Measurements from ENCODE around the gene IL1R2.

IL1R2 gene, protein sequence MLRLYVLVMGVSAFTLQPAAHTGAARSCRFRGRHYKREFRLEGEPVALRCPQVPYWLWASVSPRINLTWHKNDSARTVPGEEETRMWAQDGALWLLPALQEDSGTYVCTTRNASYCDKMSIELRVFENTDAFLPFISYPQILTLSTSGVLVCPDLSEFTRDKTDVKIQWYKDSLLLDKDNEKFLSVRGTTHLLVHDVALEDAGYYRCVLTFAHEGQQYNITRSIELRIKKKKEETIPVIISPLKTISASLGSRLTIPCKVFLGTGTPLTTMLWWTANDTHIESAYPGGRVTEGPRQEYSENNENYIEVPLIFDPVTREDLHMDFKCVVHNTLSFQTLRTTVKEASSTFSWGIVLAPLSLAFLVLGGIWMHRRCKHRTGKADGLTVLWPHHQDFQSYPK

DNA sequence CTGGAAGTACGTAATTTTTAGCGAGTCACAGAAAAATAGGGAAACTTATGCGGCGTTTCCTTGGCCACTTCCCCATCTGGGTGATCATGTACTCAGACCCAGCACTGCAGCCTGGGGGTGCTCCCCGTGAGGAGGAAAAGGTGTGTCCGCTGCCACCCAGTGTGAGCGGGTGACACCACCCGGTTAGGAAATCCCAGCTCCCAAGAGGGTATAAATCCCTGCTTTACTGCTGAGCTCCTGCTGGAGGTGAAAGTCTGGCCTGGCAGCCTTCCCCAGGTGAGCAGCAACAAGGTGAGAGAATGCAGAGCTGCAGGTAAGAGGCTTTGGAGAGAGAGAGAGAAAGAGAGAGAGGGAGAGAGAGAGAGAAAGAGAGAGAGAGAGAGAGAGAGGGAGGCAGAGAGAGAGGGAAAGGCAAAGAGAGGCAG is at the start of gene IL1R2:
IL1R2 (plus strand) TSS at position 240 of the 425 bp plus-strand sequence. CDS start 16,616 bp downstream, outside the sequence.
- DNase-seq (ENCODE audit: low spot score), result no peak

DNA sequence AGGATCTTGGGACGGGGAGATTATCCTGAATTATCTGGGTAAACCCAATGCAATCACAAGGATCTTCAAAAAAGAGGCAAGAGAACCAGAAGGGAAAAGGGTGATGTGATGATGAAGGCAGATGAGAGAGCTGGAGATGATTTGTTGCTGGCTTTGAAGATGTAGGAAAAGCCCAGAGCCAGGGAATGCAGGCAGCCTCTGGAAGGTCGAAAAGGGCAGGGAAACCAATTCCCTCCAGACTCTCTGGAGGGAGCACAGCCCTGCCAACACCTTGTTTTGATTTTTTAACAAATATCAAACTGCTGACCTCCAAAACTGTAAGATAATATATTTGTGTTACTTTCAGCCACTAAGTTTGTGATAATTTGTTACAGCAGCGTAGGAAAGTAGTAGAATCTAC is 48.9 kb upstream of the IL1R2 start:
- DNase-seq (ENCODE audit: low spot score), result no peak

DNA sequence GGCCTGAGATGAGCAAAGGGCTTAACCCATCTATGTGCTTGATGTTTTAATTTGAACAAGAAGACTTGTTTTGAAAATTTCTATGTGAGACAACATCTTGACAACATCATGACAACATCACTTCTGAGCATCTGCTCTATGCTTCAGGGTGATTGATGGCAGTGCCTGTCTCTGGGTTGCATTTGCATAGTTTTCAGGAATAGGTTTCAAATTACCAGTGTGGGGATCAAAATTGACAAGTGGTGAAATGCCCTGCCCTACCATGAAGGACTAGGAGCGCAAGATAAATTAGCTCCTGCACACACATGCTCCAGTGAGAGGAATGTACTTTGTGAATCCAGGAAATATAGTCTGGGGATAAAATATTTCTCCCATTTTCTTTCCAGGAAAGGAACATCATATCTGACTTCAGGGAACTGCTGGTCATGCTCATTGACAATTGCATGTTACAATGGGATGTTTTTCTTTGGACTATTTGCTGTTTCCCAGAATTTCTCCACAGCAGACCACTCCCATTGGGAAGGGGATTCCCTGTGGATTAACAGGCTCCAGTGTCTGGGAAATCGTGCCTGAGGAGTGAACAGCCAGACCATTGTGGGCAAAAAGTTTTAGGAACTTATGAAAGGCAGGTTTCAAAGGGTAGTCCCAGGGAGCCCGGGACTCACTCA is 45.3 kb upstream of the IL1R2 start:
- DNase-seq (ENCODE audit: low spot score), result no peak

DNA sequence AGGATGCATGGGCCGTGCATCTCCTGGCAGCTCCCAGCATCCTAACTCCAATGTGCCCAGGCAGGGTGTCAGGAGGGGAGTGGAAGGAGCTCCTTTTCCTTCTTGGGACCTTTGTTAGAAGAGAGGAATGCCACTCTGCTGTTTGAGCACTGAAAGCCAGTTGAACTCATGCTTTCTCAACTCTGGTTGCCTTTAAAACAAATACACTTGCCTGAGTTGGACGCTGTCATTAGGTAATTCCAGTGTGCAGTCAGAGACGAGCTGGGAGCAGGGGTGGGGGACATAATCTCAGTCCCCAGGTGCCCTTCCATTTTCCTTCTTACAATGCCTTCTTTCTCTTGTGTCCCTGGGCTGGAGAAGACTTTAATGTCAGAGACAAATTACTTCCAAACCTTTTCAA is 44.4 kb upstream of the IL1R2 start:
- DNase-seq (ENCODE audit: low spot score), result no peak

DNA sequence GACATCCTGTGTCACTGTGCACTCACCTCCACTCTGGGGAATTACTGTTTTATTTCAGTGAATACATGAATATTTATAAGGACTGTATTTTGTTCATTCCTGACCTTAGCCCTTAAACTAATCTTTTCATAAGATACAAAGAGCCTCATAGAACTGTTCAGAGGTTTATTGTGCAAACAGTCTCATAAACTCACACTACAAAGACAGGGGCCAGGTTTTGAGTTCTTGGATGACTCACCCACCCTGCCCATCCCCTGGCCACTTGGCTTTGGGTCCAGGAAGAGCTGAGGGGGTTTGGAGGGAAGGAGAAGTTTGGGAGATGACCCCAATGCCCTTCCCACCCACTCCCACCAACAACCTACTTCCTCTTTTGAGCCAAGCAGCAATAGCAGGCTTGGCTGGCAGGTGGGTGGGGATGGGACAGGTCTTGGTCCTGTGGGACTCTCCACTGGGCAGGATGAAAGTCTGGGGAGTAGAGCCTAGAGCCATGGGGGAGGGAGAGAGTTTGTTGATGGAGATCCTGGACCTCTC is 43.1 kb upstream of the IL1R2 start:
- DNase-seq (ENCODE audit: low spot score), result no peak

DNA sequence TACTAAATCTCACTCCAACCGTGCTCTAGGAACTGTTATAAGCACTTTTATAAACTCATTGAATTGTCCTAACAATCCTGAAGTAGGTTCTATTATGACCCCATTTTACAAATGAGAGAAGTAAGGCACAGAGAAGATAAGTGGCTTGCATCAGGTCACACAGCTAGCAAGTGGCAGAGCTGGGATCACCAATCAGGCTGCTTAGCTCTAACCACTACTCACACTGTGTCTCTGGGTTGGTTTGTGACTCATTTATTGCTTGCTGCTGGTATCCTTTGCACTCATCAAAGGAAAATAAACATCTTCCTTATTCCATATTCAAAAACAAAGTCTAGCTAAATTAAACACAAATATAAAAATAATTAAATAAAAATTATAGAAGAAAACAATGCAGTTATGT is 42.5 kb upstream of the IL1R2 start:
- DNase-seq (ENCODE audit: low spot score), result peak; percentile 12

DNA sequence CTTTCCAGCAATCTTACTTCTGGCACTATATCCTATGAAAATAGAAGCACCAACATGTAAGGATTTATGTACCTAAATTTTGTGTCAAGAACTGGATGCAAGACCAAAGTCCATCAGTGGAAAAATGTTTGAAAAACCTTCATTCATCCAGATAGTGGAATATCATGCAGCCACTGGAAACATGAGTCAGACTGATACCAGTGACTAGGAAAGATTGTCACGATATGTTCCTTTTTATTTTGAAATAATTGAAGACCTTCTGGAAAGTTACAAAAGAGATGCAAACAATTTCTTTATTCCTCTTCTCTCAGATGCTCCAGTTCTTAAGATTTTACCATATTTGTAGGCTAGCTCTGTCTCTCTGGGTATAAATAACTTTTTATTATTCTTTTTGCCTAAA is 40.5 kb upstream of the IL1R2 start:
- no peak for DNase-seq (ENCODE audit: low spot score)

DNA sequence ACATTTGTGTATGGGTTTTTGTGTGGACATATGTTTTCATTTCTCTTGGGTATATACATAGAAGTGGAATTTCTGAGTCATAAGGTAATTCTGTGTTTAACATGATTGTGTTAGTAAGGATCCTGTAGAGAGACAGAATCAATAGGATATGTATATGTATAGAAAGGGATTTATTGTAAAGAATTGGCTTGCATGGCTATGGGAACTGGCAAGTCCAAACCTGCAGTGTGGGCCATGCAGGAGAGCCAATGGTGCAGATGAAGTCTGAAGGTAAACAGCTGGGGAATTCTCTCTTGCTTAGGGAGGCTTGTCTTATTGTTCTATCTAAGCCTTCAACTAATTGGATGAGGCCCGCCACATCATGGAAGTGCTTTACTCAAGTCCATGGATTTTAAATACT is 39.2 kb upstream of the IL1R2 start:
- no peak for DNase-seq (ENCODE audit: low spot score)

DNA sequence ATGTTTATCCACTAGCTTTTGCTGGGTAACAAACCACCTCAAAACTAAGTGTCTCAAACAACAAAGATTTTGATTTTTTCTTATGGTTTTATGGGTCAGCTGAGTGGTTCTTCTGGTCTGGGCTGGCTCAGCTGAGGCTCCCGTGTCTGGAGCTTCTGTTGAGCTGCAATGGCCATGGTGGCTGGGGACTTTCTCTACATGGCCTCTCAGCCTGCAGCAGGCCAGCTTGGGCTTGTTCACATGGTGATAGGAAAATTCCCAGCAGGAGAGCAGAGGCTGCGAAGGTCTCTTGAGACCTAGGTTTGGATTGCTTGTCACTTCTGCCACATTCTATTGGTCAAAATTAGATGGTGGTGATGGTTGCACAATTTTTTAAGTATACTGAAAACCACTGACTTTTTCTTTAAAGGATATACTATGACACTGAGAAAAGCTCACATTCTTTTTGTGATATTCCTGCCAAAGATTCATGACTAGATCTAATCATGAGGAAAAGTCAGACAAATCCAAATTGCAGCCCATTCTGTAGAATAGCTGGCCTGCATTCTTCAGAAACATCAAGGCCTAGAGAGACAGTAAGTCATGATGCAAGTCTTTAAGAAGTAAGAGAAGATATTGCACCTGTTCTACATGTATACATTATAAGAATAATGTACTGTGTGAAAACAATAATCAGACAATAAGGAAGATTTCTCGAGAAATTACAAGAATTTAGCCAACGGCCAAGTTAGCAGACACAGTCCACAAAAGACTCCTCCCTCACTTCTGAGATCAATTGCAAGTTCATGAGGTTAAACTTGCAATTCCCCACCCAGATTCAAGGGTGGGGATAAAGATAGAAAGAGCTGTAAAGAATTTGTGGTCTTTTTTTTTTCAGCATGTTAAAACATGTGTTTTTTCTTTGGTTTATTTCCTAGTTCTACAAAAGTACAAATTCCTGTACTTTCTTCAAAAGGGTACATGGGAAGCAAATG is 35.0 kb upstream of the IL1R2 start:
- no peak for DNase-seq (ENCODE audit: low spot score)

DNA sequence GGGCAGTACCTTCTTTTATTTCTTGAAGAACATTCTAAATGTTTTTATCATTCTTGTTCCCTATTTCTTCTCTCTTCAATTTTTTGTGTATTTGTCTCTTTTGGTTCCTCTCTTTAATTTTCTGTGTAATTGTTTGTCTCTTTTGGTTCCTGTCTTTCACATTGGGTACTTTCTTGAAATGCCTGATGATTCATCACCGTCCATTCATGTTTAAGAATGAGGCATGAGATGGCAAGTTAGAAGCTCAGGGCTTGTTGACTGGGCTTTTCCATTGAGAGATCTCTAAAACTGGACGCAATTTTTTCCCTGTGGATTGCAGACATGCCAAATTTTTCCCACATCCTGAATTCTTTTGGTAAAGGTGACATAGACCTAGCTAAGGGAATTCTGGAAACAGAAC is 33.7 kb upstream of the IL1R2 start:
- DNase-seq (ENCODE audit: low spot score), result no peak

DNA sequence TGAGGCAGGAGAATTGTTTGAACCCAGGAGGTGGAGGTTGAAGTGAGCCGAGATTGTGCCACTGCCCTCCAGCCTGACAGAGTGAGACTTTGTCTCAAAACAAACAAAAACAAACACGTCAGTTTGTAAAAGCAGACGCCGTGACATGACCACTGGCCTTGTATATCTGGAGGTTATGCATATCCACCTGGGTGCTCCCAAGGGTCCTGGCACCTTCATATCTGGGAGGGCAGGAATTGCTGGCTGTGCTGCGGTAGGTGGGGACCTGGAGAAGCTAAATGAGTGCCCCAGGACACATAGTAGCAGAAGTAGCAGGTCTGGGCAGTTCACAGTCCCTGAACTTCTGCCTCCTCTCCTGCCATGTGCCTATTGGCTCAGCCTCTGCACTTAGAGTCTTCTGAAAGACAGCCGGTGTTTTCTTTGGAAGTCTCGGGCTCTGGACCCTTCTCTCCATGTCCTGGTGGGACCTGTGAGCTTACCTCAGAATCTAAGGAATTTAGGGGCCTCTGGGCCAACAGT is 30.9 kb upstream of the IL1R2 start:
- no peak for DNase-seq (ENCODE audit: low spot score)

DNA sequence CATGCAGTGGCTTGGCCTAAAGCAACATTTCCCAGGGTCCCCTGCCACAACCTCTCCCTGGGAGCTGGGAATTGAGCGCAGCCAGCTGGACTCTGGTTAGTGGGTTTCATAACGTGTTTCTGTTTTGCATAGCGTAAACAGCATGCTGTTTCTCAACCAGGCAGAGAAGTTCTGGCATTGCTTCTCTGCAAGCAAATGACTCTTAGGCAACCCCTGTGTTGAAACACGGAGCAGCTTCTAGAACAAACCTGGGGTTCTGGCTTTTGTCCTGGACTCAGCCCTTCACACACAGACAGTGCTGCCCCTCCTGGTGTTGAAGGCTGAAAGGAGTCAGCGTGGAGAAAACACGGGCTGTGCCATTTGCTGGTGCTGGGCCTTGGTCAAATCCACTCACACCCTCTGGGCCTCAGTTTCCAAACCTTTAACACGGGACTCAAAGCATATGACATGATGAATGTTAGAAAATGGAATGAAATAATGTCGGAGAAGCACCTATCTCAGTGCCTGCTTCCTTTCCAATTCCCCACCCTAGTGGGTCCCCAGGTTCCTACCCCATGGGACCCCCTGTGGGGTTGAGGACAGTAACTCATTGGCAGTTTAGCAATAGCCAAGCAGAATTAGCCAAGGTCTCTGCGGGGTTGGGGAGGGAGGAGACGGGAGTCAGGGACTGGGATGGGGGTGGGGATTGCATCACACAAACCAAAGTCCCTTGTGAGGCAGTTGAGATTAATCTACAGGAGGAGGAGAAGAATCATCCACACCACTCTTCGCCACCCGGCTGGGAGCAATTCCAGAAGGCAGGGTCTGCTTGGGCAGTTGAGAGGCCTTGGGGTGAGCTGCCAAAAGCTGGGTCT is 30.2 kb upstream of the IL1R2 start:
- DNase-seq (ENCODE audit: low spot score), result no peak

DNA sequence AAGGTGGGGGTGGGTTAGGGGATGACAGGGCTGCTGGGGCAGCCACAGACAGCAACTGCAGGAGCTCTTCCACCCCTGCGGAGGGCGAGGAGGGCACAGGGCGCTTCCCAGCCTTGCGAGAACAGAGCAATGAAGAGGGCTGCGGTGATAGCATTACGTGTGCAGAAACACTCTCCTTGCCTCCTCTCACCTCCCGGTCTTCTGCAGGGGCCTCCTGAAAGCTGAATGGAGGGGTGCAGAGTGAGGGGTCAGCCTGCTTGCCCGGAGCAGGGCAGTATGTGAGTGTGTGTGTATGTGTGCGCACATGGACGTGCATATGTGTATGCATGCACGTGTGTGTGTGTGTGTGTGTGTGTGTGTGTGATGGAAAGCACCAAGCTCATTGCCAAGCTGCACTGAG is 29.5 kb upstream of the IL1R2 start:
- DNase-seq (ENCODE audit: low spot score), result no peak

DNA sequence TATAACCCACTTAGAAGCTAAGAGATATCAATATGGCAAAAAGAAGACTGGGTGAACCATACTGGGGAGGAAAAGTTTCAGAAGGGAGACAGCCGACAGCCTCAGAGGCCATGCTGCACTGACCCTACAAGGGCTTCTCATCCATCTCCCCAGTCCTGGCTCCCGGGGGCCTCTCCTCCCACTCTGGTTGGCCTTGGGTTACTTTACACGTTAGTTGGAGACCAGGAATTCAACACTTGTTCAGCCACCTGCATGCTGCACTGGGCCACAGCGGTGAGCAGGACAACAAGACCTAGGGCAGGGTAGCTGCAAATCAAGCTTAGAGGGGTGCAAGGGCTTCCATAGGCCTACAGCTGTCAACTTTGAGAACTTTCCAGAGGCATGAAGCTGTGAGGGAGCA is 28.6 kb upstream of the IL1R2 start:
- DNase-seq (ENCODE audit: low spot score), result no peak

DNA sequence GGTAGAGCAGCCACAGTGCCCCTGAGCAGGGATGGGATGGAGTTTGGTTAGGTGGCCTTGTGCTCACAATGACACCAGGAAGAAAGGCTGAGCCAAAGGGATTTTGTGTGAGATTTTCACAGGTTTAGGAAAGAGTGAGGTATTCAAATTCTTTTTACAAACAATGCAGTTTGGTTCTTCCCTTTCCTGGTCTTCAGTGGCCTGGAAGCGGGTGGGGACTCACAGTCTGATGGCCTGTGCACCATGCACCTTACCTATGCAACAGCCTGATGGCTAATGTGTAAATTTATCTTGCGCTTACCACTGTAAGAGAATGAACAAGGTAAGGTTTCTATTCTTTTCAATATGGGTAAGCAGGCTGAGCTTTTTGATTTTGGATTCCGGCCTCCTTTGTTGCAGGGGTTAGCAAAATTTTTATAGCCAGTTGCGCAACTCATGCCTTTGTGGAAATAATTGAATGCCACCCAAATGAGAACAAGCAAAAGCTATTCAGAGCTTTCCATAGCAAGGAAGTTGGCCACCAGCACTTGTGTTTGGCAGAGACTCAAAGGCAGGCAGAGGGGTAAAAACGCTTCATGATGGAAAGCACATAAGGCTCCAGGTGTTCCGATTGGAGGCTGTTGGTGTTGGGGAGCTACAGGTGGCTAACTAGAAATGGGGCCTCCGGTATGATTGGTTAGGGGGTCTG is 23.8 kb upstream of the IL1R2 start:
- DNase-seq (ENCODE audit: low spot score), result no peak

DNA sequence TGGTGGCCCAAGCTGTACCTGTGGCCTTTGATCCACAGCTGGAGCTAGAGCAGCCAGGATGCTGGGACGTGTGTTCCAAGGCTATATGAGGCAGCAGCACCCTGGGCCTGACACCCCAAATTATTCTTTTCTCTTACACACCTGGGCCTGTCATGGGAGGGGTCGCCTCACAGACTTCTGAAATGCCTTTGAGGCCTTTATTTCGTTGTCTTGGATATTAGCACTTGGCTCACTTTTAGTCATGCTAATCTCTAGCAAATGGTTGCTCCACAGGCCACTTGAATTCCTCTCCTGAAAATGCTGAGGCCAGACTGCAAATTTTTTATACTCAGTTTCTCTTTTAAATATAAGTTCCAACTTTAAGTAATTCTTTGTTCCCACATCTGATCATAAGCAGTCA is 22.0 kb upstream of the IL1R2 start:
- no peak for DNase-seq (ENCODE audit: low spot score)

DNA sequence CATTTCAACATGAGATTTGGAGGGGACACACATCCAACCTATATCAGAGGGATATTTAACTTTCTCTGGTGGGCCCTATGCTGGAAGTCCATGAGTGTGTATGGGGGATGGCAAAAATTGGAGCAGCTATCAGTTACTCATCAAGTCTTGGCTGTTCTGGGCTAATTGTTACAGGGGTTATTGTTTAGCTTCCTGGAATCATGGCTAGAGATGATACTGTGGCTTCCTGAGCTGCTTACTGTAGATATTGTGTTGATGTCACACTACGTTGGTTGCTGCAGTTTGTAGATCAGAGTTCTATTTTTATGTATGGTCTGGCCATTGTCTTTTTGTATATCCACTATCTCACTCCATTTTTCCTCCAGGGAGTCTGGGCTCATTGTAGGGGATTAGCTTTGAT is 20.9 kb upstream of the IL1R2 start:
- no peak for DNase-seq (ENCODE audit: low spot score)

DNA sequence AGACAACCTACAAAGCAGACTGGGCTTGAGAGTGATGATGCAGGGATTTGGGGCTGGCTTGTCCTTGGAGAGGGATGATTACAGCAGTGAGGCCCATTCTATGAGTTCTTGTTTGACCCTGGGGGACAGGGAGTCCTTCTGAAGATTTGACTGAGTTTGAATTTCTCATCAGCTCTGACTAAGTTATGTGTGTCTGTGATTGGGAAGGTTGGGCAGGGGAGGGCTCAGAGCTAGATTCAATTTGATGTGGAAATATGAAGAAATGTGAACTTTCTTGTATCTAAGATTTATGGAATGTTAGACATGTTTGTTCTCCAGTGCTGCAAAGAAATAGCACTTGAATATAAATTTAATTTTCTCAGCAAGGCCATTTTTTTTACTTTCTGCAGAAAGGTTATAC is 19.9 kb upstream of the IL1R2 start:
- no peak for DNase-seq (ENCODE audit: low spot score)

DNA sequence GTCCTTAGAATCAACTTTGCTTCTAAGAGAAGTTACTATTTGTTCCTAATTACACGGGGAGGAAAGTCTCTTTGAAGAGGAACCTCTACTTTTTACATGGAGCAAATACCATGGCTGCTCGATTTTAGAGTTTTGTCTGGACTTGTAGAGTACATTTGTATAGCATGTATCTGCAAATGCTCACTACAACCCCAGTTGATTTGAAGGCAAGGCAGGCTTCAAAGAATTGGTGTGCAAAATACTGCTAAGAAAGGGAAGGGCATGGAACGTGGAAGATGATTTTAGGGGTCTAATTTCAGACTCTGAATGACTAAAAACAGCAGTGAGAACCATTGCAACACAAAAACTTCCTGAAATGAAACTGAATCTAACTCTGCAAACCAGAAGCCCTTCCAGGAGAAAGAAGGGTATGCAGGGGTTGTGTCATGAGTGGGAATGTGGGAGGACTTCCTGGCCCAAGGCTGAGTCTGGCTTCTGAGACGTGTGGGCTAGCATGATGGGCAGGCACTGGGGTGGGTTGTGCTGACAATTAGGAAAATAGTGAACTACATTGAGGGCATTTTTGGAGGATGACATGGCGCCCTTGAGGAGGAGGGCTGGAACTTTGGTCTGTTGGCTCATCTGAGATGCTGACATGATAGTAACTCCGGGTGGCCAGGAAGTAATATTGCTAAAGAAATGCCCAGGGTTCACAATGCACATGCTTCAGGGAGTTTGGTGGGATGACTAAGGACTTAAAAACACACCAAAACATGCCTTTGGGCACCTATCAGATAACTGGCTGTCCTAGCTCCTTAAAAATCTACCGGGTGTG is 18.9 kb upstream of the IL1R2 start:
- no peak for DNase-seq (ENCODE audit: low spot score)

DNA sequence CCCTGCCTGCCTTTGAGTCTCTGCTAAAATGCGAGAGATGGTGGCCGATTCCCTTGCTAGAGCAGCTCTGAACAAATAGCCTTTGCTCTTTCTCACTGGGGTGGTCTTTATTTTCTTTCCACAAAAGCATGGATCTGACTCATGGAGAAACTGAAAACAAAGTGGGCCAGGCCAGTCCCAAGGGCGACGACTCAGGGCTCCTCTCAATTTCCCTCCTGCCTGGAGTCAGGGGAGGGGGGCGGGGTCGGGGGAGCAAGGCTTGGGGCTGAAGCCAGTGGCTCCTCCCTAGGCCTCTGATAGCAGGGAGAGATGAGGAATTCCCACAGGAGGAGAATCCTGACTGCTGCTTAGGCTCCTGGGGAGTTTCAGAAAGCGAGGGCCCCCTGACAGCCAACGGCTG is 17.1 kb upstream of the IL1R2 start:
- no peak for DNase-seq (ENCODE audit: low spot score)

Data from SW480 (cell line).